Gastrocnemius medialis (tissue), 4 donors: ENCODE results near the gene SLC8A3. TPM values are rescaled to one million over a fixed set of nuclear protein-coding genes. Genes with fewer than 3 reads are reported as not detected.

Experiments
- ATAC-seq, 2 donors: fragments of 150-250 bp; one replicate each; pipeline ENCODE4 v1.9.1; 2016
- DNase-seq, 2 donors: peaks; one replicate each; pipeline ENCODE4 v3.0.0-alpha.2; 2019
- H3K27ac ChIP-seq, 4 donors: fragments of 200-600 bp; sonication (generic); 1 replicate in 1 of 4; 2 replicates in 3 of 4; pipeline ENCODE4 v1.5.1; 2016 to 2018; ENCODE audit warnings: mild to moderate bottlenecking in 2 of 4, moderate library complexity in 1 of 4
- H3K27me3 ChIP-seq, 3 donors: fragments of 200-600 bp; sonication (generic) in 2 of 3; 1 replicate in 1 of 3; 2 replicates in 2 of 3; pipeline versions ENCODE4 v1.5.1 to v1.6.0; 2016 to 2019; ENCODE audit warnings: mild to moderate bottlenecking in 1 of 3, moderate library complexity in 1 of 3
- H3K36me3 ChIP-seq, 2 donors: fragments of 200-600 bp; sonication (generic) in 1 of 2; one replicate each; pipeline ENCODE4 v1.5.1; 2017 to 2018
- H3K4me1 ChIP-seq, 2 donors: fragments of 200-600 bp; sonication (generic) in 1 of 2; one replicate each; pipeline ENCODE4 v1.5.1; 2016 to 2017; ENCODE audit warnings: mild to moderate bottlenecking in 2 of 2
- H3K4me3 ChIP-seq, 4 donors: fragments of 200-600 bp; sonication (generic) in 3 of 4; 1 replicate in 1 of 4; 2 replicates in 3 of 4; pipeline ENCODE4 v1.5.1; 2016 to 2019; ENCODE audit warnings: mild to moderate bottlenecking in 2 of 4
- H3K9me3 ChIP-seq, 3 donors: fragments of 200-600 bp; sonication (generic) in 2 of 3; 1 replicate in 1 of 3; 2 replicates in 2 of 3; pipeline ENCODE4 v1.5.1; 2016 to 2019
- CTCF ChIP-seq, 5 experiments: fragments of 450-650 bp in 3 of 5; fragments of 200-600 bp in 2 of 5; sonication (generic) in 2 of 5; IDR thresholded peaks in 4 of 5; conservative IDR thresholded peaks in 1 of 5; 1 replicate in 4 of 5; 2 replicates in 1 of 5; pipeline ENCODE4 v1.5.1; 2016 to 2019; ENCODE audit warnings: antibody characterized with exemption in 5 of 5, mild to moderate bottlenecking in 3 of 5, moderate library complexity in 3 of 5
- POLR2A ChIP-seq, 2 donors: fragments of 450-650 bp; IDR thresholded peaks; one replicate each; pipeline ENCODE4 v1.6.1; 2017; ENCODE audit warnings: antibody characterized with exemption in 2 of 2, mild to moderate bottlenecking in 2 of 2, moderate library complexity in 2 of 2
- in situ Hi-C, 4 donors: fragments of 200-750 bp; cut with MboI; loops; one replicate each; pipeline versions ENCODE4 v1.15.0 to v1.8.0; 2017; ENCODE audit warnings: low sequenced_read_pairs in 4 of 4
- intact Hi-C: fragments of 100-400 bp; cut with DNase I; formaldehyde crosslinking; loops from one replicate; pipeline ENCODE4 v1.15.1; 2023; ENCODE audit warnings: low total_unique reads
- total RNA-seq, 4 donors: library from RNA; depleted of rRNA; stranded (reverse); fragments of >200 nt; gene quantifications; one replicate each; pipeline versions ENCODE4 v1.1.0 to v1.2.3, GENCODE V29; 2016

The SLC8A3 gene
- total RNA-seq, 4 donors from 2014 or later, result 8.5 to 14.1 (median 12.6) TPM

- no peak overlapping the region for H3K4me3 ChIP-seq
- intact Hi-C loops (no loop called here), in situ Hi-C loops (no loop called here)
- H3K27me3 ChIP-seq, result no peaks in the 10 kb centered on the region
- TF ChIP-seq POLR2A (IDR thresholded peaks at IDR 0.05) (no peak), CTCF (IDR thresholded peaks at IDR 0.05 in 4 of 5, conservative IDR thresholded peaks at IDR 0.05 in 1 of 5) (no peak)
- DNase-seq, result peak; percentile 61 to 90
- no peaks in the 10 kb centered on the region for H3K9me3 ChIP-seq
- peaks cover 23 to 24% of the 10 kb centered on the region in 2 donors for H3K4me1 ChIP-seq
- no peaks in the 10 kb centered on the region for H3K36me3 ChIP-seq
- ATAC-seq, result peak; percentile 89 to 94
- H3K27ac ChIP-seq, result peak overlapping the region; percentile 47 to 75 (median 58)
Observed at GRCh38 chr14:70067810-70068209, 120.9 kb downstream of the SLC8A3 start.

DNA sequence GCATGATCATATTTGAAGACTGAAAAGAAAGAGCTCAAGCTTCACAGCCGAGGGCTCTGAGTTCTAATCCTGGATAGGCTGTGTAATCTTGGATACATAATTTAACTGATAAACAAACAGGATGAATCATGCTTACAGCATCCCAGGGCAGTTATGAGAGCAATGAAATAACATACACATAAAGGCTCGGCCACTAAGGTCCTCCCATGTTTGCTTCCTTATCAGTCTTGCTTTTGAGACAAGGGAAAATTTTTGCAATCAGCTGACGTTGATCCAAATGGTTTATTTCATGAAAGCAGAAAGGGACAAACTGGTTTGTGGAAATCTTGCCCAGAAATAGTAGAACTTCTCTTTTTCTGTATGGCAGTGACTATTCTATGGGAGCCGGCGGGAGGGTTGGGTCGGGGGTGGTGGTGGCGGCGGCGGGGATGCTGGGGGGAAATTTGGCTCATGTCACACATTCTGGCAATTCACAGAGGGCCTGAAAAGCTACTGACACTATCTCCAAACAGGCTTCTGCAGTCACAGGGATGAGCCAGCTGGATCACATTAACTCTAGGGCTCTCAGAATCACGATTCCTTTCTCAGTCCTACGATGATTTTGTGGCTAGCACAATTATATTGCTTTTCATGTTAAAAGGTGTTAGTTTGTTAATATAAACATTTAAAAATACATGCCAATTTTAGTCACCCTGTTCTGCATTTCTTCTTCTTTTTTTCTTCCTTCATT lies 124.5 kb downstream of the SLC8A3 start:
- in situ Hi-C loops, result no loop called here
- intact Hi-C loops, result no loop called here
- Histone ChIP-seq H3K4me3 (no peak overlapping the region), H3K27me3 (no peaks in the 10 kb centered on the region), H3K36me3 (no peaks in the 10 kb centered on the region), H3K27ac (no peak overlapping the region), H3K9me3 (no peaks in the 10 kb centered on the region), H3K4me1 (peaks cover 17 to 20% of the 10 kb centered on the region in 2 donors)
- no peak for ATAC-seq
- DNase-seq, result no peak
- TF ChIP-seq CTCF (IDR thresholded peaks at IDR 0.05 in 4 of 5, conservative IDR thresholded peaks at IDR 0.05 in 1 of 5) (no peak), POLR2A (IDR thresholded peaks at IDR 0.05) (no peak)

GRCh38 chr14:70061108-70061507 lies 127.6 kb downstream of the SLC8A3 start:
- Histone ChIP-seq H3K27me3 (no peaks in the 10 kb centered on the region), H3K27ac (no peak overlapping the region), H3K4me3 (no peak overlapping the region), H3K4me1 (peaks cover 0 to 4% of the 10 kb centered on the region in 2 donors), H3K36me3 (no peaks in the 10 kb centered on the region), H3K9me3 (no peaks in the 10 kb centered on the region)
- no peak for TF ChIP-seq POLR2A (IDR thresholded peaks at IDR 0.05)
- TF ChIP-seq CTCF (IDR thresholded peaks at IDR 0.05 in 4 of 5, conservative IDR thresholded peaks at IDR 0.05 in 1 of 5), result no peak
- intact Hi-C loops, result no loop called here
- in situ Hi-C loops, result no loop called here
- no peak for ATAC-seq
- DNase-seq, result no peak

- no peak overlapping the region for H3K4me3 ChIP-seq
- DNase-seq (peak in 1 of 2 donors; percentile 25), ATAC-seq (peak in 1 of 2 donors; percentile 72)
- no peaks in the 10 kb centered on the region for H3K36me3 ChIP-seq
- H3K27me3 ChIP-seq, result no peaks in the 10 kb centered on the region
- H3K4me1 ChIP-seq, result peaks cover 0 to 4% of the 10 kb centered on the region in 2 donors
- no peak overlapping the region for H3K27ac ChIP-seq
- TF ChIP-seq POLR2A (IDR thresholded peaks at IDR 0.05) (no peak), CTCF (IDR thresholded peaks at IDR 0.05 in 4 of 5, conservative IDR thresholded peaks at IDR 0.05 in 1 of 5) (no peak)
- intact Hi-C loops (no loop called here), in situ Hi-C loops (no loop called here)
- no peaks in the 10 kb centered on the region for H3K9me3 ChIP-seq
Observed at GRCh38 chr14:70059545-70059944, 129.2 kb downstream of the SLC8A3 start.
